GM12801 (cell line): Measurements from ENCODE around the gene RRAS.

Source experiments
- TF ChIP-seq, protein P1 (sequence below): IDR thresholded peaks from one replicate; pipeline ENCODE4 v1.5.1; 2011; ENCODE audit warnings: control low read depth; ENCODE audit not compliant: insufficient read length; ENCODE audit errors: extremely low read depth

RRAS gene

GRCh38 chr19:49672131-49672919 lies 32.4 kb upstream of the RRAS start:
- TF ChIP-seq, protein P1, sequence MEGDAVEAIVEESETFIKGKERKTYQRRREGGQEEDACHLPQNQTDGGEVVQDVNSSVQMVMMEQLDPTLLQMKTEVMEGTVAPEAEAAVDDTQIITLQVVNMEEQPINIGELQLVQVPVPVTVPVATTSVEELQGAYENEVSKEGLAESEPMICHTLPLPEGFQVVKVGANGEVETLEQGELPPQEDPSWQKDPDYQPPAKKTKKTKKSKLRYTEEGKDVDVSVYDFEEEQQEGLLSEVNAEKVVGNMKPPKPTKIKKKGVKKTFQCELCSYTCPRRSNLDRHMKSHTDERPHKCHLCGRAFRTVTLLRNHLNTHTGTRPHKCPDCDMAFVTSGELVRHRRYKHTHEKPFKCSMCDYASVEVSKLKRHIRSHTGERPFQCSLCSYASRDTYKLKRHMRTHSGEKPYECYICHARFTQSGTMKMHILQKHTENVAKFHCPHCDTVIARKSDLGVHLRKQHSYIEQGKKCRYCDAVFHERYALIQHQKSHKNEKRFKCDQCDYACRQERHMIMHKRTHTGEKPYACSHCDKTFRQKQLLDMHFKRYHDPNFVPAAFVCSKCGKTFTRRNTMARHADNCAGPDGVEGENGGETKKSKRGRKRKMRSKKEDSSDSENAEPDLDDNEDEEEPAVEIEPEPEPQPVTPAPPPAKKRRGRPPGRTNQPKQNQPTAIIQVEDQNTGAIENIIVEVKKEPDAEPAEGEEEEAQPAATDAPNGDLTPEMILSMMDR: no peak

- TF ChIP-seq, protein P1: no peak
Observed at GRCh38 chr19:49669516-49669915, 29.6 kb upstream of the RRAS start.

- TF ChIP-seq, protein P1: no peak
Observed at GRCh38 chr19:49667473-49667872, 27.5 kb upstream of the RRAS start.

- TF ChIP-seq, protein P1: no peak
Observed at GRCh38 chr19:49666120-49666444, 26.1 kb upstream of the RRAS start.

DNA sequence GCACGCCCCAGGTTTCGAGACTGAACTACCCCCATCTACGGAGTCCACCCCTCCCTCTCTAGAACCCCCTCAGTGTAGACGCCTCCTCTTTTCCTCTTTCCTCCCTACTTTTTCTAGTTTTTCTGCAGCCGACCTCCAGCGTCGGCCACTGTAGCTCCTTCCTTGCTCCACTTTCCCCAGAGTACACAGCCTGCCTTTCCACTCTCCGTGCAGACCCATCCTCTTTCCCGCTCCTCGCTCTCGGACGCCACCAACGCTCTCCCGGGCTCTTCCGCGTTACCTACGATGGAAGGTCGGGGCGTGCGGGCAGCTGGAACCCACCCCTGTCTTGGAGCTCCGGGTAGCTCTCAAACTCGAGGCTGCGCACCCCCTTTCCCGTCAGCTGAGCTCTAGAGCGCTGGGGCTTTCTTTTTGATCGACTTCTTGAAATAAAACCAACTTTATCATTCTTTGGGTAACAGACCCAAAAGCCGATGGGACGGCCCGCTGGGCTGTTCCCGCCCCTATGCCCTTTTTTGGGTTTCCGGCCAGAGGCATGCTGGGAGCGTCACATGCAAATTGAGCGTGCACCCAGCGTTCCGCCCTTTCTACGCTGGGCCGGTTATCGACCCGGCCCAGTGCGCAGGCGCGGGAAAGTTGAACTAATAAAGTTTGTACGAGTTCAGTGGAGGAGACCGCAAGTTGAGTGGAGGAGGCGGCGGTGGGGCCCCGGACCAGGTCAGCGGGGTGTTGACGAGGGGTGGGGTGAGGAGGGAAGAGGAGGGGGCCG lies 25.6 kb upstream of the RRAS start, which contains the start of the genes BCL2L12 and IRF3:
Gene BCL2L12, plus strand, starts transcription at position 583 of the 769 bp plus-strand sequence. CDS start 760 bp downstream, outside the sequence.
Gene IRF3, minus strand, starts transcription at position 507 of the 769 bp plus-strand sequence. CDS start 1,019 bp downstream, outside the sequence.
- TF ChIP-seq, protein P1: no peak

DNA sequence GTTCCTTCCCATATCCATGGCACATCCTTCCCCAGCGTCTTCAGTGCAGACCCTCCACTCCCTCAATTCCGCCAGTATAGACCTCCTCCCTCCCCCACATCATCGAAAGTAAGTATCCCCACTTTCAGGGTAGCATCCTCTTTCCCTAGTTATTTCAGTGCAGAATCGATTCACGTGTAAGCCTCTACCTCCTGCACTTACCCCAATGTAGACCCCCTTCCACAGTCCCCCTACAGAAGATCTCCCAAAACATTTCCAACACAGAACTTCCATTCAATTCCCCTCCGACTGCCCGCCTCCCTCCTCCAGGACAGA lies 25.1 kb upstream of the RRAS start:
- TF ChIP-seq, protein P1: no peak

DNA sequence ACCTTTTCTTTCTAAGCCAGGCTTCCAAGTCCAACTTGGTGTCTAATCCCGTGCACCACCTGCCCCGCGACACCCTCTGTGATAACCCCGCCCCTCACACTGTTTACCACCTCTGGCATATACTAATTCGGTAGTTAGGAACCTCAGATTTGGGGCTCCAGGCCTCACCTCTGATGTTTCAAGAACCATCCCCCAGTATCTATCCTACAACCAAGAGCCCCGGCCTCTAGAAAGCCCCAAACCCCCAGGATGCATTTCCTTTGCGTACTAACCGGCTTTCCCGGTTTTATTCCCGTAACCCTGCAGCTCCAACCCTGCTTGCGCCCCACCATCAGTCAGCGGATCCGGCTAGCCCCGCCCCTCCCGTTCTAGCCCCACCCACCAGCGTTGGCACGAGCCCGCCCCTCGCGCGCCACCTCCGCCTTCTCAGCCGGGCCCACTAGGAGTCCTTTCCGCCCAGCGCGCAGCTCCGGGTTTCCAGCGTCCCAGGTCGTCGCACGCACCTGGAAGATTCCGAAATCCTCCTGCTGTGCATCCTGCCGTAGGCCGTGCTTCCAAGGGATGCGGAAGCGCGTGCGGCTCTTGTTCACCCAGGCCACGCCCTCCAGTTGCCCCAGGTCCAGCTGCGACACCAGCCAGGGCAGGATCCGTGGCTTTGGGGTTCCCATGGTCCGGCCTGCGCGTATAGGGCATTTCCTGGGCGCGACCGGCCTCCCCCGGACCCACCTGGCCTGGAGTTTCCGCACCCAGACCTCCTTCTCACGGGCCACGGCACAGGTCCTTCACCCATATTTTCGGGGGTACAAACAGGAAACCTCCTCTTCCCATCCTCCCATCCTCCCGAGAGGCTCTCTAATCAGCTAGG lies 24.5 kb upstream of the RRAS start:
- TF ChIP-seq, protein P1: no peak
